ENCODE data around the gene MTCH1. TPM values are rescaled to one million over a fixed set of nuclear protein-coding genes. Genes with fewer than 3 reads are reported as not detected.

The MTCH1 gene
- total RNA-seq, 1 donor from 2014 or later = 172 TPM

DNA sequence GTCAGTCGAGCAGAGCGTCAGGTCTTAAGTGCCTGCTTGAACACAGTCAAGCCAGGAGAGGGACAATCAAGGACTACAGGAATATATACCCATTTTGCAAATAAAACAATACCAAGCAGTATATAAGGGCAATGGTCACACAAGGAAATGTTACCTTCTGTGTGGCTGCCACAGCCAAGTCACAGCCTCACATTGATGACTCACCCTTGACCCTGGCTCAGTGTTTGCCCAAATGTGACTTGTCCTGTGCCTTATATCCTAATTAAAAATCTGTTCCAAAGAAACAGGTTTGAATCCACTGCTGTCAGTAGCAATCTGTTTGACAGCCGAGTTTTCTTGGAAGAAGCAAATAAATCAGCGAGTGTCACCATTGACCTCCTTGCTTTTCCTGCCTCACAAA is 65.9 kb downstream of the MTCH1 start:
- Histone ChIP-seq H3K27me3 (ENCODE audit: control insufficient read depth, insufficient read depth, low read length) (no peaks in the 10 kb centered on the region), H3K36me3 (ENCODE audit: control insufficient read depth, insufficient read depth, low read length) (no peaks in the 10 kb centered on the region), H3K4me3 (ENCODE audit: low read depth, low read length) (no peak overlapping the region)
- TF ChIP-seq, protein P1, sequence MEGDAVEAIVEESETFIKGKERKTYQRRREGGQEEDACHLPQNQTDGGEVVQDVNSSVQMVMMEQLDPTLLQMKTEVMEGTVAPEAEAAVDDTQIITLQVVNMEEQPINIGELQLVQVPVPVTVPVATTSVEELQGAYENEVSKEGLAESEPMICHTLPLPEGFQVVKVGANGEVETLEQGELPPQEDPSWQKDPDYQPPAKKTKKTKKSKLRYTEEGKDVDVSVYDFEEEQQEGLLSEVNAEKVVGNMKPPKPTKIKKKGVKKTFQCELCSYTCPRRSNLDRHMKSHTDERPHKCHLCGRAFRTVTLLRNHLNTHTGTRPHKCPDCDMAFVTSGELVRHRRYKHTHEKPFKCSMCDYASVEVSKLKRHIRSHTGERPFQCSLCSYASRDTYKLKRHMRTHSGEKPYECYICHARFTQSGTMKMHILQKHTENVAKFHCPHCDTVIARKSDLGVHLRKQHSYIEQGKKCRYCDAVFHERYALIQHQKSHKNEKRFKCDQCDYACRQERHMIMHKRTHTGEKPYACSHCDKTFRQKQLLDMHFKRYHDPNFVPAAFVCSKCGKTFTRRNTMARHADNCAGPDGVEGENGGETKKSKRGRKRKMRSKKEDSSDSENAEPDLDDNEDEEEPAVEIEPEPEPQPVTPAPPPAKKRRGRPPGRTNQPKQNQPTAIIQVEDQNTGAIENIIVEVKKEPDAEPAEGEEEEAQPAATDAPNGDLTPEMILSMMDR (IDR thresholded peaks at IDR 0.05; ENCODE audit: insufficient read depth, low read length, poor library complexity, severe bottlenecking) = no peak
- DNase-seq (ENCODE audit: low read depth) = no peak

Other genes with a start within 250 kb of the MTCH1 start
- gene CPNE5, start 146.8 kb downstream of the MTCH1 start, total RNA-seq = 0.13 and 1.4 TPM in 2 replicates
- 49.5 and 52.4 TPM in 2 replicates for gene PPIL1, start 111.4 kb downstream of the MTCH1 start, total RNA-seq
- 31.4 and 42.5 TPM in 2 replicates for gene C6orf89, start 100.2 kb downstream of the MTCH1 start, total RNA-seq
- not detected in 2 replicates for gene PI16, start 31.5 kb downstream of the MTCH1 start, total RNA-seq
- gene FGD2, start 19.5 kb upstream of the MTCH1 start, total RNA-seq = 0.04 and 0.68 TPM in 2 replicates
- 18.2 and 19.5 TPM in 2 replicates for gene PIM1, start 184.0 kb upstream of the MTCH1 start, total RNA-seq